Keratinocyte (primary cell): ENCODE results near the gene SLC27A2. TPM values are rescaled to one million over a fixed set of nuclear protein-coding genes. Genes with fewer than 3 reads are reported as not detected.

Source experiments
- DNase-seq: peaks from one replicate; pipeline ENCODE4 v3.0.0-alpha.2; 2011; ENCODE audit warnings: low read depth, missing footprints, low spot score
- FAIRE-seq: peaks from 2 replicates; lab custom pipeline; 2011; peaks lifted over from hg19 to GRCh38; lab: Jason Lieb, UNC
- H2AFZ ChIP-seq: 2 replicates; pipeline ENCODE4 v1.6.0; 2012; ENCODE audit warnings: low read length, control low read depth, inconsistent platforms; ENCODE audit not compliant: control insufficient read depth
- H3K27ac ChIP-seq: 2 replicates; pipeline ENCODE4 v1.5.1; 2011; ENCODE audit warnings: low read length; ENCODE audit not compliant: control insufficient read depth, insufficient read depth
- H3K27me3 ChIP-seq: 3 replicates; pipeline ENCODE4 v1.6.0; 2011; ENCODE audit warnings: low read length; ENCODE audit not compliant: control insufficient read depth, insufficient read depth; ENCODE audit errors: extremely low read depth
- H3K36me3 ChIP-seq, 2 experiments: 2 replicates in 1 of 2; 3 replicates in 1 of 2; pipeline ENCODE4 v1.5.1; 2011; ENCODE audit warnings: low read length in 2 of 2, mild to moderate bottlenecking in 1 of 2; ENCODE audit not compliant: control insufficient read depth in 2 of 2, insufficient read depth in 2 of 2; ENCODE audit errors: extremely low read depth in 1 of 2
- H3K4me1 ChIP-seq: 3 replicates; pipeline ENCODE4 v1.5.1; 2011; ENCODE audit warnings: low read length; ENCODE audit not compliant: control insufficient read depth, insufficient read depth; ENCODE audit errors: extremely low read depth
- H3K4me2 ChIP-seq: 3 replicates; pipeline ENCODE4 v1.6.0; 2011; ENCODE audit warnings: low read depth, low read length; ENCODE audit not compliant: control insufficient read depth, insufficient read depth; ENCODE audit errors: extremely low read depth
- H3K4me3 ChIP-seq, 3 experiments: fragments of 200-600 bp in 1 of 3; sonication (generic) in 1 of 3; 2 replicates in 2 of 3; 3 replicates in 1 of 3; pipeline ENCODE4 v1.5.1; 2011 to 2016; ENCODE audit warnings: low read length in 3 of 3, mild to moderate bottlenecking in 3 of 3, control low read depth in 2 of 3, inconsistent platforms in 1 of 3, low read depth in 1 of 3, mixed read lengths in 1 of 3, mixed run types in 1 of 3, moderate library complexity in 1 of 3; ENCODE audit not compliant: control insufficient read depth in 2 of 3, insufficient read depth in 2 of 3; ENCODE audit errors: extremely low read depth in 1 of 3
- H3K79me2 ChIP-seq: 2 replicates; pipeline ENCODE4 v1.6.0; 2012; ENCODE audit warnings: low read length; ENCODE audit not compliant: control insufficient read depth, insufficient read depth
- H3K9ac ChIP-seq: 3 replicates; pipeline ENCODE4 v1.6.0; 2011; ENCODE audit warnings: low read length; ENCODE audit not compliant: control insufficient read depth, insufficient read depth; ENCODE audit errors: extremely low read depth
- H3K9me1 ChIP-seq: 3 replicates; pipeline ENCODE4 v1.6.0; 2011; ENCODE audit warnings: low read length; ENCODE audit not compliant: control insufficient read depth, insufficient read depth; ENCODE audit errors: extremely low read depth
- H3K9me3 ChIP-seq: 2 replicates; pipeline ENCODE4 v1.5.1; 2012; ENCODE audit warnings: low read depth, low read length; ENCODE audit not compliant: control insufficient read depth
- H4K20me1 ChIP-seq: 3 replicates; pipeline ENCODE4 v1.6.0; 2011; ENCODE audit warnings: low read length; ENCODE audit not compliant: control insufficient read depth, insufficient read depth; ENCODE audit errors: extremely low read depth
- CTCF ChIP-seq, 3 experiments: IDR thresholded peaks in 1 of 3; conservative IDR thresholded peaks in 1 of 3; optimal IDR thresholded peaks in 1 of 3; 2 replicates in 2 of 3; 3 replicates in 1 of 3; pipeline versions ENCODE3 to v1.5.1; 2011; ENCODE audit warnings: low read length in 3 of 3, mild to moderate bottlenecking in 3 of 3, moderate library complexity in 2 of 3, control low read depth in 1 of 3, inconsistent platforms in 1 of 3; ENCODE audit not compliant: insufficient read depth in 2 of 3; ENCODE audit errors: extremely low read depth in 1 of 3
- EZH2 ChIP-seq: IDR thresholded peaks from one replicate; pipeline ENCODE4 v1.6.1; 2012; ENCODE audit warnings: inconsistent platforms, mild to moderate bottlenecking, low read length, moderate library complexity
- dilution Hi-C: fragments of 300-500 bp; cut with MboI; formaldehyde crosslinking; loops from one replicate; pipeline ENCODE4 v1.7.0; 2020; ENCODE audit warnings: low sequenced_read_pairs; ENCODE audit not compliant: extremely low pct_ligation_motif_present
- polyA plus RNA-seq, 5 experiments: library from polyadenylated mRNA; depleted of rRNA in 3 of 5; stranded (reverse) in 3 of 5; stranded (forward) in 1 of 5; unstranded in 1 of 5; fragments of >200 nt; gene quantifications; 1 replicate in 1 of 5; 2 replicates in 3 of 5; 3 replicates in 1 of 5; pipeline versions ENCODE4 v1.2.1 to v1.2.3, GENCODE V29; 2011 to 2012; ENCODE audit warnings: missing spikeins in 2 of 5, low read depth in 1 of 5, low replicate concordance in 1 of 5

Gene SLC27A2
- polyA plus RNA-seq, 1 donor (not counting 4 experiments of a cell fraction or from before 2014, with no cell fraction given): 0.34 TPM

GRCh38 chr15:50247819-50248655 is 66.0 kb downstream of the SLC27A2 start:
- Histone ChIP-seq H3K27ac (no peak overlapping the region), H3K4me1 (peaks cover 6% of the 10 kb centered on the region), H3K9me1 (no peaks in the 10 kb centered on the region), H4K20me1 (no peaks in the 10 kb centered on the region), H3K9me3 (no peaks in the 10 kb centered on the region), H2AFZ (peak overlapping the region; percentile 45), H3K27me3 (no peaks in the 10 kb centered on the region), H3K36me3 (no peaks in the 10 kb centered on the region), H3K9ac (no peak overlapping the region), H3K4me3 (no peak overlapping the region), H3K4me2 (peak overlapping the region; percentile 68), H3K79me2 (no peaks in the 10 kb centered on the region)
- TF ChIP-seq CTCF (optimal IDR thresholded peaks at IDR 0.05 in 1 of 3, IDR thresholded peaks at IDR 0.05 in 1 of 3, conservative IDR thresholded peaks at IDR 0.05 in 1 of 3; ENCODE audit: extremely low read depth in 1 of 3, insufficient read depth in 2 of 3, low read length in 3 of 3): no peak
- TF ChIP-seq EZH2: no peak
- dilution Hi-C loops: no loop called here
- FAIRE-seq (no peak), DNase-seq (peak; percentile 15)

- H3K4me2 ChIP-seq: no peak overlapping the region
- no peak for FAIRE-seq
These were observed 67.1 kb downstream of the SLC27A2 start for GRCh38 chr15:50248994-50249582.

More at GRCh38 chr15:50248994-50249582, 67.1 kb downstream of the SLC27A2 start:
- no peak for DNase-seq
- H3K4me1 ChIP-seq: peaks cover 6% of the 10 kb centered on the region
- no peaks in the 10 kb centered on the region for H4K20me1 ChIP-seq
- H3K27me3 ChIP-seq: no peaks in the 10 kb centered on the region
- H3K79me2 ChIP-seq: no peaks in the 10 kb centered on the region
- H3K9me3 ChIP-seq: no peaks in the 10 kb centered on the region
- H3K9me1 ChIP-seq: no peaks in the 10 kb centered on the region
- H2AFZ ChIP-seq: no peak overlapping the region
- H3K9ac ChIP-seq: no peak overlapping the region
- no peak for TF ChIP-seq CTCF (optimal IDR thresholded peaks at IDR 0.05 in 1 of 3, IDR thresholded peaks at IDR 0.05 in 1 of 3, conservative IDR thresholded peaks at IDR 0.05 in 1 of 3; ENCODE audit: extremely low read depth in 1 of 3, insufficient read depth in 2 of 3, low read length in 3 of 3)
- no peak for TF ChIP-seq EZH2
- no peak overlapping the region for H3K27ac ChIP-seq
- H3K36me3 ChIP-seq: no peaks in the 10 kb centered on the region
- dilution Hi-C loops: no loop called here
- no peak overlapping the region for H3K4me3 ChIP-seq
